ENCODE data around the gene GARNL3.

The GARNL3 gene

GRCh38 chr9:127370147-127370579, 105.6 kb downstream of the GARNL3 start:
- TF ChIP-seq, protein P1, sequence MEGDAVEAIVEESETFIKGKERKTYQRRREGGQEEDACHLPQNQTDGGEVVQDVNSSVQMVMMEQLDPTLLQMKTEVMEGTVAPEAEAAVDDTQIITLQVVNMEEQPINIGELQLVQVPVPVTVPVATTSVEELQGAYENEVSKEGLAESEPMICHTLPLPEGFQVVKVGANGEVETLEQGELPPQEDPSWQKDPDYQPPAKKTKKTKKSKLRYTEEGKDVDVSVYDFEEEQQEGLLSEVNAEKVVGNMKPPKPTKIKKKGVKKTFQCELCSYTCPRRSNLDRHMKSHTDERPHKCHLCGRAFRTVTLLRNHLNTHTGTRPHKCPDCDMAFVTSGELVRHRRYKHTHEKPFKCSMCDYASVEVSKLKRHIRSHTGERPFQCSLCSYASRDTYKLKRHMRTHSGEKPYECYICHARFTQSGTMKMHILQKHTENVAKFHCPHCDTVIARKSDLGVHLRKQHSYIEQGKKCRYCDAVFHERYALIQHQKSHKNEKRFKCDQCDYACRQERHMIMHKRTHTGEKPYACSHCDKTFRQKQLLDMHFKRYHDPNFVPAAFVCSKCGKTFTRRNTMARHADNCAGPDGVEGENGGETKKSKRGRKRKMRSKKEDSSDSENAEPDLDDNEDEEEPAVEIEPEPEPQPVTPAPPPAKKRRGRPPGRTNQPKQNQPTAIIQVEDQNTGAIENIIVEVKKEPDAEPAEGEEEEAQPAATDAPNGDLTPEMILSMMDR (IDR thresholded peaks at IDR 0.05; ENCODE audit: control insufficient read depth, extremely low read depth, insufficient read depth), result no peak

DNA sequence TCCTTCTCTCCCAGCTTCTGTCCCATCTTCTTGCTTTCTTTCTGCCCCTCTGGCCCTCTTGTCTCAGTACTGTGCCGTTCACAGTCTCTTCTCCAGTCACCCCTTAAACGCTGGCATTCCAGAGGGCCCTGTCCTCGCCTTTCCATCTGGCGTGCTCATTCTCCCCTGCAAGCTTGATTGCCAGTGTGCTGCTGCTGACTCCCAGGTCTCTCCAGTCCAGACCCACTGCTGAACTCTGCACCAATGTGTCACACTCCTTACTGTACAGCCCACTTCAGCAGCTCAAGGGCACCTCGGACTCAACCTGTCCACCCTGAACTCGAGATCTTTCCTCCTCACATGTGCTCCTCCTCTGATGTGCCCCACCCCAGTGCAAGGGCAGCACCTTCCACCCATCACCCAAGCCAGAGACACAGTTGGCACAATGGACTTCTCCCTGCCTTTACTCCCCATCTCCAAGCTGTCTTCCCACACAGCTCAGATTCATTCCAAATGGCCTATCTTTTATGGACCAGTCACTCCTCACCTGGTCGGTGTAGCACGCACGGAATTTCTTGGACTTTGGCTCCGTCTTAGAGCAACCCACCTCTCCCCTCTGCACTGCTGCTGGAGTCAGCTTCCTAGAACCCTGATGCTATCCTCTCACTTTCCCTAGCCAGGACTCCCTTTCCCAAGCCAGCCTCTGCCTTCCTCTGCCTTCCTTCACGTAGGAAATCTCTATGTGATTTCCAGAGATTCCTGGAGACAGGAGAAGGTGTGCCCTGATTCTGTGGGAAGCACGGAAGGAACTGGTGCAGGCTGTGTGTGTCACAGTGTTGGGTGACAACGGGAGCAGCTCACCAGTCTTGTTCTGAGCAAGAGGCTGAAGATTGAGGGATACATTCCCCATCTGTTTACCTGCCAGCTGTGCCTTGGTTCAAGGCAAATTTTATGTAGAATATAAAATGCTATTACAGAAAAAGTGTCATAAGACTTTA, 106.4 kb downstream of the GARNL3 start:
- no peak for DNase-seq (ENCODE audit: low read depth)
- H3K4me3 ChIP-seq (ENCODE audit: low read depth, low read length), result no peak overlapping the region
- TF ChIP-seq, protein P1 (IDR thresholded peaks at IDR 0.05; ENCODE audit: control insufficient read depth, extremely low read depth, insufficient read depth), result no peak

More at GRCh38 chr9:127370147-127370579, 105.6 kb downstream of the GARNL3 start:
- no peak for DNase-seq (ENCODE audit: low read depth)
- H3K4me3 ChIP-seq (ENCODE audit: low read depth, low read length), result no peak overlapping the region

- no peak overlapping the region for H3K4me3 ChIP-seq (ENCODE audit: low read depth, low read length)
- no peak for DNase-seq (ENCODE audit: low read depth)
- TF ChIP-seq, protein P1 (IDR thresholded peaks at IDR 0.05; ENCODE audit: control insufficient read depth, extremely low read depth, insufficient read depth), result no peak
These were observed 115.9 kb downstream of the GARNL3 start for GRCh38 chr9:127380479-127380878.

DNA sequence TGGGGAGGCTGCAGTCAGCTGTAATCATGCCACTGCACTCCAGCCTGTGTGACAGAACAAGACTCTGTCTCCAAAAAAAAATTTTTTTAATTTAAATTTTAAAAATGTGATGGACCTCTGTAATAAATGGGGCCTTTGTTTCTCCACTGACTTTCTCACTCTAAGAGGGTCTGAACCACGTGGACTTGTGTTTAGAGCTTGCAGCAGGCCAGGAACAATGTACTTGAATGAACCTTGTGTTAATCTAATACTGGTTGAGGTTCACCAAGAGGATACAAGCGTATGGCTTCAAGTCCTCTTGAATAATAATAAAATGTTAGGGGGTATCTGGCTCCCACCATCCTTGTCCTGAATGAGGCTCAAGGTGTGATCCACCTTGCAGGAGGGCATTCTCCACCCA, 118.0 kb downstream of the GARNL3 start:
- TF ChIP-seq, protein P1 (IDR thresholded peaks at IDR 0.05; ENCODE audit: control insufficient read depth, extremely low read depth, insufficient read depth), result no peak
- no peak for DNase-seq (ENCODE audit: low read depth)
- no peak overlapping the region for H3K4me3 ChIP-seq (ENCODE audit: low read depth, low read length)

GRCh38 chr9:127384016-127384730, 119.6 kb downstream of the GARNL3 start:
- TF ChIP-seq, protein P1 (IDR thresholded peaks at IDR 0.05; ENCODE audit: control insufficient read depth, extremely low read depth, insufficient read depth), result no peak
- H3K4me3 ChIP-seq (ENCODE audit: low read depth, low read length), result no peak overlapping the region
- DNase-seq (ENCODE audit: low read depth), result no peak

DNA sequence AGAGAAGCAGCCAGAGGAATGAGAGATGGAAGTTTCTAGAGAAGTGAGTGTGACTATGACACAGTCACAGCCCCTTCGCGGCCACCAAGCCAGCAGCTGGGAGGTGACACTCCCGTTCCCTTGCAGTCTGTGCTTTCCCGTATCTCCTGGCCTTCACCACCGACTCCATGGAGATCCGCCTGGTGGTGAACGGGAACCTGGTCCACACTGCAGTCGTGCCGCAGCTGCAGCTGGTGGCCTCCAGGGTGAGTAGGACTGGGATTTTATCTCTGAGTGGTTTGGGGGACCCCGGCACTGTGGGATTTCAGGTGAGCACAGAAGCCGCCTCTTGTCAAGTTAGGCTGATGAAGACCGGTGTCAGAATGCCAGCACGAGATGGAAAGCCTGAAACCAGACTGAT, 120.3 kb downstream of the GARNL3 start:
- TF ChIP-seq, protein P1 (IDR thresholded peaks at IDR 0.05; ENCODE audit: control insufficient read depth, extremely low read depth, insufficient read depth), result no peak
- no peak for DNase-seq (ENCODE audit: low read depth)
- no peak overlapping the region for H3K4me3 ChIP-seq (ENCODE audit: low read depth, low read length)
